HG02678 (cell line): ENCODE results near the gene AQP3.
"Not testable (repeated sequence)": the region's sequence is repeated elsewhere in the genome, so short reads cannot be mapped to it uniquely, and the experiment has no call there.

Experiments used
- ATAC-seq: cut with Tn5 transposase; IDR thresholded peaks from one replicate; pipeline ENCODE4 v1.9.1; 2021; ENCODE audit warnings: mild to moderate bottlenecking, moderate library complexity; ENCODE audit not compliant: unreplicated experiment

Gene AQP3

GRCh38 chr9:33418090-33418489, 29.3 kb downstream of the AQP3 start:
- ATAC-seq = no peak

DNA sequence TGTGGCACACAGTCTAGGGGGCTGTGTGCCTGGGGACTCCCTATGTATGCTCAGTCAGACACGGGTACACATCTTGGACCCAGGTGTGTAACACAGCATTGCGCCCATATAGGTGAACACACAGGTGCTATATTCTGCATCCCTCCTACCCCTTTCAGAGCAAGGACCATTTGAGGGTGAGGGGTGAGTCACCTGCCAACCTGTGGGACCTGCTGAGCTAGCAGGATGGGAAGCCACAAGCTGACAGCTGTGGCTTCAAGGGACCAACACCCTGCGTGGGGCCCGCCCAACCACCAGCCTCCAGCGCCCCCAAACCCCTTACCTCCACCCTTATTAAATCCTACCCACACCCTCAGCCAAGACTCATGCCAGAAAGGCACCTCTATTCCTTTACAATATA, 30.4 kb downstream of the AQP3 start:
- no peak for ATAC-seq

GRCh38 chr9:33415501-33416038, 31.8 kb downstream of the AQP3 start:
- ATAC-seq = peak; percentile 67

DNA sequence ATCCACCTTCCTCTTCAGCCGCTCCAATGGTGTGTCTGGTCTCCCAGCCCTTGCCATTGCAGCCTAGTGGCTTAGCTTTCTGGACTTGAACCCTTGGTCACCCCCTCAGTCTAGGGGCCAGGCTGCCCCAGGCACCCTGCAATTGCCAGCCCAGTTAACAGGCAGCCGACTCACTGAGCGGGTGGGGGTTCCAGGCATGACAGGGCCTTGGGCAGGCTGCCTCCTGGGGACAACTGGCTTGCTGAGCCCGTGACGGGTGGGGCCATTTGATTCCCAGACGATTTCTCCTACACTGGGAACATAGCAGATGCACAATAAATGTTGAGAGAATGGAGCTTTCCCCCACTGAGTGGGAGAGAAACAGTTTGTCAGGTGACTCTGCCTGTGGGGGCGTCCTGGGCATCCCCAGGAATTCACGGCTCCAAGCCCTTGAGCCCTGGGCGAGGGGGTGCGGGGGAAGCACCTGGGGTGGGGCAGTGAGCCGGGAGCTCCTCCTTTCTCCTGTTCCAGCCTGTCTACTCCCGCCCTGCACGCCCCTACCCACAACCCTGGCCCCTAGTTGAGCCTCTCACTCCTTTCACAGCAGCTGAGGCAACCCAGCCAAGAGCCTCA, 32.4 kb downstream of the AQP3 start:
- ATAC-seq = no peak

DNA sequence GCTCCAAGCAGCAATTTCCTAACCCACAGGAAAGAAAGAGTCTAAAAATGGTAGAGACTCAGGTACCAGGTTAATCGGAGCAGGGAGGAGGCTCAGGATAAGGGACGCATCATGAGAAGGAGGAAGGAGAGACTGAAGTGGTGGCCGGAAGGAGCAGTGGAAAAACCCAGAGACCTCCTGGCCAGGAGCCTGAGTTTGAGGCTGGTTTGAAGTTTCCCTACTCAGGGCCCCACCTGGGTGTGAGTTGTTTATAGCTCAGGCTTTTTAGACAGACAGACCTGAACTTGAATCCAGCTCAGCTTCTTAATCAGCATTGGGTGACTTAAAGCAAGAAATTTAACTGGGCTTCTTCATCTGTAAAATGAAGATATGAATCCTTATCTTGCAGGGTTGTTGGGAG, 33.1 kb downstream of the AQP3 start:
- no peak for ATAC-seq

GRCh38 chr9:33408087-33408486, 39.3 kb downstream of the AQP3 start:
- ATAC-seq = no peak

- no peak for ATAC-seq
Measured at GRCh38 chr9:33407061-33407460, 40.3 kb downstream of the AQP3 start.

GRCh38 chr9:33404788-33405362, 42.5 kb downstream of the AQP3 start:
- no peak for ATAC-seq

GRCh38 chr9:33403941-33404787, 43.2 kb downstream of the AQP3 start:
- no peak for ATAC-seq

DNA sequence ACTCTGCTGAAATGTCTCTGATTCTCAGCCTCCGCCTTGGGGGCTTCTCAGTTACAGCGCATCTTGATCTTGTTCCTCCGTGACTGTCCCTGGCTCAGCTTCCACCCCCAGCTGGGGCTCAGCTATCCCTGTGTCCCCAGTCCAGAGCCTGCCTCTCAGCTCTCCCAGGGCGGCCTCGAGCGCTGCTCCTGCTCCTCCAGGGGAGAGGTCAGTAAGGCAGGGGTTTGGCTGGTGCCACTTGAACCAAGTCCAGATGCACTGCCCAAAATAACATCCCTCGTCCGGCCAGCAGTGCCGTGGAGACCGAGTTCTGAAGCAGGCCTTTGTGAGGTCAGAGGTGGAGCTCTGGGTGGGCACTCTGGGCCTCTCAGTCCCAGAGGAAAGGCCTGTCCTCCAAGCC, 45.0 kb downstream of the AQP3 start, which contains the start of gene AQP7:
AQP7 (minus strand) TSS at position 198 of the 400 bp plus-strand sequence. CDS start 1,306 bp downstream, outside the sequence.
- ATAC-seq = not testable (repeated sequence)

GRCh38 chr9:33401809-33402208, 45.6 kb downstream of the AQP3 start:
- ATAC-seq = not testable (repeated sequence)

DNA sequence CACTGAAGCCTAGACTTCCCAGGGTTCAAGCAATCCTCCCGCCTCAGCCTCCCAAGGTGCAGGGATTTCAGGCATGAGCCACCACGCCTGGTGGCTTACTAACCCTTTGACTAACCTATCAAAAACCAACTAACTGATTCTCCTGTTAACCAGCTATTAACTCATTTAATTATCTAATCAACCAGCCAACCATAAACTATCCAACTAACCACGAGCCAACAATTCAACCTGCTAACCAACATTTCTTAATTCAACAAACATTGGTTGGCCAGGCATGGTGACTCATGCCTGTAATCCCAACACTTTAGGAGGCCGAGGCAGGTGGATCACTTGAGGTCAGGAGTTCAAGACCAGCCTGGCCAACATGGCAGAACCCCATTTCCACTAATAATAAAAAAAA, 48.3 kb downstream of the AQP3 start:
- not testable (repeated sequence) for ATAC-seq

- ATAC-seq = not testable (repeated sequence)
Measured at GRCh38 chr9:33397801-33398200, 49.6 kb downstream of the AQP3 start.

DNA sequence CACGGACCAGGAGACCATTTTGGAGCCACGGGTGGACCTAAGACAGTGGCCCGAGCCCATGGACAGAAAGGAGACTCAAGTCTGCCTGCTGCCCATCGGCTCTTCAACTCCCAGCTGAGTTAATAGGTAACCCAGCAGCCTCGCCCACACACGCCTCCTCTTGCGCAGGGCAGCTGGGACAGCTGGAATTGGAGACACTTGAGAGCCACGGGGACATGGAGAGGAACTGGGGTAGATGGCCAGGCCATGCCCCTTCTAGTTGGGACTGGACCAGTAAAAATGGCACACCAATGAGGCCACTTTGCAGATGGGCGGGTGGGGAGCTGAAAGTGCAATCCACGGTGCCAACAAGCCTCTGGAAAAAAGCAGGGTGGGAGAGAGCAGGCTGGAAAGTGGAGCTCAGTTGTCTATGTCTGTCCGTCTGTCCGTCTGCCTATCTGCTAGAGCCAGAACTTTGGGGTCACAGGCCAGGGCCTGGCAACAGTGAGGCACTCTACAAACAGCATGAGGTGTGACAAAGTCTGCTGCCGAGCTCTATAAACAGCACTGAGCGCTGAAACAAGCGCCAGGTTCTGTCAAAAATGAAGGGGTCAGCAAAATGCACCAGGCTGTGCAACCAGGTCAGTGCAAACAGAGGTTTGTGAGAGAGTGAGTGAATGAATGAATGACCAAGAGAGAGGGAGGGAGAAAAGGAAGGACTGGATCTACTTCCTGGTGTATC, 52.1 kb downstream of the AQP3 start:
- not testable (repeated sequence) for ATAC-seq

GRCh38 chr9:33393986-33394385, 53.4 kb downstream of the AQP3 start:
- ATAC-seq = not testable (repeated sequence)

GRCh38 chr9:33393581-33393980, 53.8 kb downstream of the AQP3 start:
- ATAC-seq = no peak

- ATAC-seq = not testable (repeated sequence)
Measured at GRCh38 chr9:33392591-33393021, 54.8 kb downstream of the AQP3 start.
